ENCODE results near the gene CD2AP. TPM values are rescaled to one million over a fixed set of nuclear protein-coding genes. Genes with fewer than 3 reads are reported as not detected.
A peak's percentile ranks its signal among the peaks of the same experiment; 100 is the strongest.
"Not testable (repeated sequence)": the region's sequence is repeated elsewhere in the genome, so short reads cannot be mapped to it uniquely, and the experiment has no call there.

The CD2AP gene
- total and polyA plus RNA-seq, 5 experiments from 2014 or later, result 7.3 to 32.2 (median 7.9) TPM

GRCh38 chr6:47631269-47631772 is 153.7 kb downstream of the CD2AP start:
- ATAC-seq, result peak; percentile 44 to 52
- POLR2A ChIA-PET, result interaction anchor here (1.8 kb wide), 1 partner anchor 153 kb away, joined by 5 read pairs; the partner anchor contains the start of gene CD2AP
- Mint-ChIP-seq H3K36me3 (no peaks in the 10 kb centered on the region), H3K4me1 (peaks cover 5 to 23% (median 17%) of the 10 kb centered on the region in 4 donors), H3K4me3 (no peak overlapping the region), H3K9me3 (no peaks in the 10 kb centered on the region), H3K27ac (peak overlapping the region in 6 of 10 donors; percentile 10 to 80 (median 67)), H3K27me3 (no peaks in the 10 kb centered on the region)
- peak in 3 of 10 donors; percentile 49 to 57 (median 56) for DNase-seq

- POLR2A ChIA-PET, result interaction anchor here (1.8 kb wide), 1 partner anchor 154 kb away, joined by 5 read pairs; the partner anchor contains the start of gene CD2AP
- no peak for DNase-seq
- no peaks in the 10 kb centered on the region for H3K9me3 Mint-ChIP-seq
- H3K27me3 Mint-ChIP-seq, result no peaks in the 10 kb centered on the region
- no peaks in the 10 kb centered on the region for H3K36me3 Mint-ChIP-seq
- H3K4me1 Mint-ChIP-seq, result peaks cover 5 to 21% (median 17%) of the 10 kb centered on the region in 4 donors
- H3K27ac Mint-ChIP-seq, result peak overlapping the region in 7 of 10 donors; percentile 6 to 87 (median 64)
- peak overlapping the region in 1 of 10 donors; percentile 13 for H3K4me3 Mint-ChIP-seq
- peak in 1 of 2 donors; percentile 30 for ATAC-seq
These were observed 154.2 kb downstream of the CD2AP start for GRCh38 chr6:47631797-47632196.

- peak overlapping the region in 1 of 10 donors; percentile 70 for H3K27ac Mint-ChIP-seq
- peaks cover 5 to 12% (median 11%) of the 10 kb centered on the region in 4 donors for H3K4me1 Mint-ChIP-seq
- H3K27me3 Mint-ChIP-seq, result peaks cover 0 to 3% (median 0%) of the 10 kb centered on the region in 5 donors
- ATAC-seq (no peak), DNase-seq (no peak)
- POLR2A ChIA-PET, result no interaction called here
- H3K9me3 Mint-ChIP-seq, result peaks cover 0 to 4% (median 0%) of the 10 kb centered on the region in 9 donors
- H3K4me3 Mint-ChIP-seq, result no peak overlapping the region
- H3K36me3 Mint-ChIP-seq, result no peaks in the 10 kb centered on the region
These were observed 155.6 kb downstream of the CD2AP start for GRCh38 chr6:47633141-47633540.

GRCh38 chr6:47634210-47635047 is 156.8 kb downstream of the CD2AP start:
- DNase-seq, result no peak
- peaks cover 0 to 3% (median 0%) of the 10 kb centered on the region in 3 donors for H3K36me3 Mint-ChIP-seq
- peaks cover 5 to 12% (median 11%) of the 10 kb centered on the region in 4 donors for H3K4me1 Mint-ChIP-seq
- H3K9me3 Mint-ChIP-seq, result peaks cover 0 to 5% (median 0%) of the 10 kb centered on the region in 9 donors
- POLR2A ChIA-PET, result no interaction called here
- no peak for ATAC-seq
- H3K27ac Mint-ChIP-seq, result peak overlapping the region in 1 of 10 donors; percentile 60
- peaks cover 0 to 14% (median 3%) of the 10 kb centered on the region in 5 donors for H3K27me3 Mint-ChIP-seq
- H3K4me3 Mint-ChIP-seq, result no peak overlapping the region

GRCh38 chr6:47646689-47647088 is 169.1 kb downstream of the CD2AP start:
- H3K27me3 Mint-ChIP-seq, result peaks cover 0 to 4% (median under 1%) of the 10 kb centered on the region in 5 donors
- no peak overlapping the region for H3K4me3 Mint-ChIP-seq
- H3K4me1 Mint-ChIP-seq, result no peaks in the 10 kb centered on the region
- DNase-seq (no peak), ATAC-seq (no peak)
- peaks cover 0 to 7% (median 0%) of the 10 kb centered on the region in 9 donors for H3K9me3 Mint-ChIP-seq
- no peak overlapping the region for H3K27ac Mint-ChIP-seq
- peaks cover 0 to 2% (median under 1%) of the 10 kb centered on the region in 3 donors for H3K36me3 Mint-ChIP-seq
- POLR2A ChIA-PET, result no interaction called here

GRCh38 chr6:47647188-47647587 is 169.6 kb downstream of the CD2AP start:
- H3K4me3 Mint-ChIP-seq, result no peak overlapping the region
- DNase-seq, result no peak
- peaks cover 0 to 2% (median 0%) of the 10 kb centered on the region in 9 donors for H3K9me3 Mint-ChIP-seq
- no peaks in the 10 kb centered on the region for H3K4me1 Mint-ChIP-seq
- H3K27me3 Mint-ChIP-seq, result no peaks in the 10 kb centered on the region
- ATAC-seq, result no peak
- H3K36me3 Mint-ChIP-seq, result no peaks in the 10 kb centered on the region
- POLR2A ChIA-PET, result no interaction called here
- H3K27ac Mint-ChIP-seq, result no peak overlapping the region

- H3K36me3 Mint-ChIP-seq, H3K4me3 Mint-ChIP-seq, H3K4me1 Mint-ChIP-seq, H3K27me3 Mint-ChIP-seq, H3K9me3 Mint-ChIP-seq, H3K27ac Mint-ChIP-seq, ATAC-seq, DNase-seq, POLR2A ChIA-PET: not testable (repeated sequence)
These were observed 170.0 kb downstream of the CD2AP start for GRCh38 chr6:47647626-47648025.

GRCh38 chr6:47648031-47648430 is 170.4 kb downstream of the CD2AP start:
- H3K9me3 Mint-ChIP-seq, result no peaks in the 10 kb centered on the region
- no peak overlapping the region for H3K4me3 Mint-ChIP-seq
- DNase-seq (no peak), ATAC-seq (no peak)
- no peaks in the 10 kb centered on the region for H3K27me3 Mint-ChIP-seq
- no peaks in the 10 kb centered on the region for H3K4me1 Mint-ChIP-seq
- H3K27ac Mint-ChIP-seq, result no peak overlapping the region
- no peaks in the 10 kb centered on the region for H3K36me3 Mint-ChIP-seq
- POLR2A ChIA-PET, result no interaction called here

GRCh38 chr6:47650553-47651432 is 173.2 kb downstream of the CD2AP start:
- DNase-seq, result no peak
- Mint-ChIP-seq H3K4me1 (no peaks in the 10 kb centered on the region), H3K9me3 (no peaks in the 10 kb centered on the region), H3K27ac (no peak overlapping the region), H3K27me3 (no peaks in the 10 kb centered on the region), H3K4me3 (no peak overlapping the region), H3K36me3 (no peaks in the 10 kb centered on the region)
- no peak for ATAC-seq
- POLR2A ChIA-PET, result no interaction called here

- DNase-seq, result no peak
- Mint-ChIP-seq H3K27me3 (no peaks in the 10 kb centered on the region), H3K4me3 (no peak overlapping the region), H3K36me3 (no peaks in the 10 kb centered on the region), H3K27ac (no peak overlapping the region), H3K9me3 (no peaks in the 10 kb centered on the region), H3K4me1 (no peaks in the 10 kb centered on the region)
- no peak for ATAC-seq
- POLR2A ChIA-PET, result no interaction called here
These were observed 173.9 kb downstream of the CD2AP start for GRCh38 chr6:47651505-47651944.

GRCh38 chr6:47653706-47654105 is 176.1 kb downstream of the CD2AP start:
- no peaks in the 10 kb centered on the region for H3K9me3 Mint-ChIP-seq
- no peak overlapping the region for H3K4me3 Mint-ChIP-seq
- H3K4me1 Mint-ChIP-seq, result no peaks in the 10 kb centered on the region
- no peaks in the 10 kb centered on the region for H3K27me3 Mint-ChIP-seq
- DNase-seq, result no peak
- POLR2A ChIA-PET, result no interaction called here
- H3K36me3 Mint-ChIP-seq, result no peaks in the 10 kb centered on the region
- ATAC-seq, result no peak
- H3K27ac Mint-ChIP-seq, result peak overlapping the region in 2 of 10 donors; percentile 9 to 46

- Mint-ChIP-seq H3K9me3 (no peaks in the 10 kb centered on the region), H3K4me3 (no peak overlapping the region), H3K4me1 (no peaks in the 10 kb centered on the region), H3K27me3 (no peaks in the 10 kb centered on the region), H3K27ac (no peak overlapping the region), H3K36me3 (no peaks in the 10 kb centered on the region)
- DNase-seq, result no peak
- POLR2A ChIA-PET, result no interaction called here
- ATAC-seq, result no peak
These were observed 176.7 kb downstream of the CD2AP start for GRCh38 chr6:47654255-47654654.
